Mesendoderm (in vitro differentiated cells): ENCODE measurements around the gene LMF2.

ENCODE experiments used
- DNase-seq: peaks from one replicate; pipeline ENCODE4 v3.0.0; 2013
- H2AK5ac ChIP-seq: 2 replicates; pipeline ENCODE4 v1.6.1; 2013; ENCODE audit warnings: low read length, inconsistent platforms
- H2BK120ac ChIP-seq: 2 replicates; pipeline ENCODE4 v1.6.1; 2013; ENCODE audit warnings: low read depth, mild to moderate bottlenecking, low read length, moderate library complexity, mixed read lengths
- H2BK15ac ChIP-seq: replicated peaks from 2 replicates; pipeline ENCODE4 v1.6.1; 2013; ENCODE audit warnings: low read depth, mild to moderate bottlenecking, moderate library complexity
- H2BK5ac ChIP-seq: 2 replicates; pipeline ENCODE4 v1.6.1; 2013; ENCODE audit warnings: low read length, inconsistent platforms
- H3K18ac ChIP-seq: 2 replicates; pipeline ENCODE4 v1.6.1; 2013; ENCODE audit warnings: mild to moderate bottlenecking, low read length, mixed read lengths
- H3K23ac ChIP-seq: one replicate; pipeline ENCODE4 v1.6.1; 2013; ENCODE audit warnings: low read length
- H3K27ac ChIP-seq: 2 replicates; pipeline ENCODE4 v1.5.1; 2013; ENCODE audit warnings: low read depth, mild to moderate bottlenecking, inconsistent platforms, low read length, moderate library complexity
- H3K27me3 ChIP-seq: 2 replicates; pipeline ENCODE4 v1.6.1; 2013; ENCODE audit warnings: low read length, control low read depth, mild to moderate bottlenecking, inconsistent platforms; ENCODE audit not compliant: insufficient read depth, poor library complexity
- H3K36me3 ChIP-seq: 2 replicates; pipeline ENCODE4 v1.6.1; 2013; ENCODE audit warnings: low read length, inconsistent platforms; ENCODE audit not compliant: control insufficient read depth, insufficient read depth
- H3K4ac ChIP-seq: one replicate; pipeline ENCODE4 v1.6.1; 2013; ENCODE audit warnings: low read depth, mild to moderate bottlenecking, low read length, moderate library complexity
- H3K4me1 ChIP-seq: 2 replicates; pipeline ENCODE4 v1.6.1; 2013; ENCODE audit warnings: low read depth, low read length, inconsistent platforms; ENCODE audit not compliant: control insufficient read depth
- H3K4me2 ChIP-seq: 2 replicates; pipeline ENCODE4 v1.6.1; 2013; ENCODE audit warnings: low read length
- H3K4me3 ChIP-seq: 2 replicates; pipeline ENCODE4 v1.5.1; 2013; ENCODE audit warnings: mild to moderate bottlenecking, low read length
- H3K56ac ChIP-seq: one replicate; pipeline ENCODE4 v1.6.1; 2013; ENCODE audit warnings: low read length
- H3K79me1 ChIP-seq: 2 replicates; pipeline ENCODE4 v1.6.1; 2013; ENCODE audit warnings: low read length, inconsistent platforms
- H3K79me2 ChIP-seq: 2 replicates; pipeline ENCODE4 v1.6.1; 2013; ENCODE audit warnings: mild to moderate bottlenecking, low read length; ENCODE audit not compliant: control insufficient read depth, insufficient read depth
- H3K9ac ChIP-seq: 2 replicates; pipeline ENCODE4 v1.6.1; 2013; ENCODE audit warnings: low read length, inconsistent platforms
- H4K5ac ChIP-seq: one replicate; pipeline ENCODE4 v1.6.1; 2013; ENCODE audit warnings: low read length
- H4K8ac ChIP-seq: one replicate; pipeline ENCODE4 v1.6.1; 2013; ENCODE audit warnings: low read depth, mild to moderate bottlenecking, control low read depth, low read length, moderate library complexity
- WGBS: extraction: QIAGEN DNeasy Blood & Tissue Kit; methylation state at CpG from one replicate; pipeline ENCODE4 v1.1.7; 2013; ENCODE audit warnings: low lambda C conversion rate, missing lambda C conversion rate; ENCODE audit not compliant: insufficient coverage; ENCODE audit errors: extremely low coverage; 5-methylcytosine and 5-hydroxymethylcytosine counted together

Gene LMF2

GRCh38 chr22:50470491-50470890 lies 37.0 kb downstream of the LMF2 start:
- Histone ChIP-seq H2BK5ac (no peak overlapping the region), H3K36me3 (peaks cover 6% of the 10 kb centered on the region), H4K5ac (no peak overlapping the region), H3K56ac (no peak overlapping the region), H3K4me1 (peaks cover 15% of the 10 kb centered on the region), H4K8ac (no peak overlapping the region), H3K79me2 (peaks cover 56% of the 10 kb centered on the region), H2AK5ac (no peak overlapping the region), H2BK120ac (no peak overlapping the region), H3K9ac (no peak overlapping the region), H3K4ac (no peak overlapping the region), H3K4me3 (no peak overlapping the region), H3K4me2 (no peak overlapping the region), H3K79me1 (peaks cover 32% of the 10 kb centered on the region), H2BK15ac (no peak overlapping the region), H3K23ac (no peak overlapping the region), H3K27me3 (no peaks in the 10 kb centered on the region), H3K27ac (no peak overlapping the region), H3K18ac (no peak overlapping the region)
- no peak for DNase-seq
- WGBS, result no CpG with 5 or more reads among the region's 6 CpGs

GRCh38 chr22:50469377-50470305 lies 37.9 kb downstream of the LMF2 start:
- no peak overlapping the region for H2BK120ac ChIP-seq
- peaks cover 6% of the 10 kb centered on the region for H3K36me3 ChIP-seq
- no peak overlapping the region for H3K27ac ChIP-seq
- H3K4me3 ChIP-seq, result no peak overlapping the region
- no peak overlapping the region for H2BK5ac ChIP-seq
- DNase-seq, result peak; percentile 80
- peaks cover 32% of the 10 kb centered on the region for H3K79me1 ChIP-seq
- H4K8ac ChIP-seq, result no peak overlapping the region
- H3K4ac ChIP-seq, result no peak overlapping the region
- peak overlapping the region; percentile 36 for H3K9ac ChIP-seq
- no peak overlapping the region for H3K18ac ChIP-seq
- no peak overlapping the region for H2BK15ac ChIP-seq
- no peak overlapping the region for H4K5ac ChIP-seq
- no CpG with 5 or more reads among the region's 25 CpGs for WGBS
- H3K23ac ChIP-seq, result no peak overlapping the region
- H3K4me1 ChIP-seq, result peaks cover 12% of the 10 kb centered on the region
- H3K4me2 ChIP-seq, result no peak overlapping the region
- H3K56ac ChIP-seq, result peak overlapping the region; percentile 50
- no peaks in the 10 kb centered on the region for H3K27me3 ChIP-seq
- peaks cover 56% of the 10 kb centered on the region for H3K79me2 ChIP-seq
- no peak overlapping the region for H2AK5ac ChIP-seq

DNA sequence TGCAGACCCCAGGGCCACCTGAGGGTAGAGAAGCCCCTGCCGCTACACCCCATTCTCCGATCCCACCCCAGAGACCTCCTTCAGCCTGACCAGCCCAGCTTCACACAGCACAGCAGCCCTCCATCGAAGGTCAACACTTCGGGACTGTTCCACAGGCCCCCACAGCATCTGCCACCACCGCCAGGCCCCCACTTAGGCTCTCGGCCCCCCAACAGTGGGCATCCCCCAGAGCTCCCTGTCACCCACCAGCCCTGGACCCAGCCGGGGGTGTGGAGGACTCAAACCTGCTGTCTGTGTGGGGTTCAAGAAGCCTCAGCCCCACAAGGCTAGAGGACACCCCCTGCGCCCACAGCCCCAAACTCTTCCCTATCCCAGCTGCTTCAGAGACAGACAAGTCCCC lies 38.9 kb downstream of the LMF2 start:
- Histone ChIP-seq H3K23ac (no peak overlapping the region), H3K4me2 (no peak overlapping the region), H3K4me3 (no peak overlapping the region), H3K27me3 (no peaks in the 10 kb centered on the region), H4K8ac (no peak overlapping the region), H3K79me1 (peaks cover 28% of the 10 kb centered on the region), H3K4ac (no peak overlapping the region), H3K56ac (no peak overlapping the region), H2BK5ac (no peak overlapping the region), H2BK120ac (no peak overlapping the region), H3K9ac (no peak overlapping the region), H3K18ac (no peak overlapping the region), H3K27ac (no peak overlapping the region), H3K36me3 (peaks cover 6% of the 10 kb centered on the region), H2BK15ac (no peak overlapping the region), H2AK5ac (no peak overlapping the region), H3K79me2 (peaks cover 49% of the 10 kb centered on the region), H4K5ac (no peak overlapping the region), H3K4me1 (peaks cover 12% of the 10 kb centered on the region)
- no peak for DNase-seq
- WGBS, result no CpG with 5 or more reads among the region's 8 CpGs

DNA sequence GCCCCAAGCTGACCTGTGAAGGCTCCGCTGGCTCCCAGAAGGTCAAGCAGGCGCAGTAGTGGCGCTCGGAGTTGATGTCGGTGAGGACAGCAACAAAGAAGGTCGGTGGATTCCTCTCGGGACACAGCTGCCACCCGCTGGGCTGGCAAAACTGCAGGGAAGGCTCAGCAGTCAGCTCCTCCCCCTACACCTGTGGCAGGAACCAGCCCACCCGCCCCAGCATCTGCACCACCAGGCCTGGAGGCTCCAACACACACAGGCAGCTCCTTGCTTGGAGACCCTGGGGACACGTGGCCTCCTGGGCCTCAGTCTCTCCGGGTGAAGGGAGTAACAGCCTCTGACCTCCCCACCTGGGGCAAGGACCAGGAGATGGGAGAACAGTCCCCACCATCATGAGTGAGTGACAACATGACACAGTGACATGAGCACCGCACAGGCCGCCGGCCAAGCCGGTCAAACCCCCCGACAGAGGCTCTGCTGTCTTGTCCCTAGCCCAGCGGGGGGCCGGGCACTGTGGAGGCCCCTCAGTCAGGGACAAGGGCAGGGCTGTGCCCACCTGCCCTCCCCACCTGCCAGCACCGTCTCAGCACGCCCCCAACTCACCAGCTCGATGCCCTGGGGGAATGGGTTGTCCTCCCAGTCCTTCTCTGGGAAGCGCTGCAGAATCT lies 39.6 kb downstream of the LMF2 start:
- Histone ChIP-seq H3K27ac (no peak overlapping the region), H4K5ac (no peak overlapping the region), H3K18ac (no peak overlapping the region), H2BK5ac (no peak overlapping the region), H3K4me3 (no peak overlapping the region), H3K79me2 (peaks cover 42% of the 10 kb centered on the region), H4K8ac (no peak overlapping the region), H2BK120ac (no peak overlapping the region), H3K23ac (no peak overlapping the region), H2BK15ac (no peak overlapping the region), H2AK5ac (no peak overlapping the region), H3K9ac (no peak overlapping the region), H3K4ac (no peak overlapping the region), H3K56ac (no peak overlapping the region), H3K4me1 (peaks cover 12% of the 10 kb centered on the region), H3K27me3 (no peaks in the 10 kb centered on the region), H3K36me3 (peaks cover 9% of the 10 kb centered on the region), H3K79me1 (peaks cover 23% of the 10 kb centered on the region), H3K4me2 (no peak overlapping the region)
- no peak for DNase-seq
- WGBS, result no CpG with 5 or more reads among the region's 22 CpGs

- Histone ChIP-seq H2BK5ac (no peak overlapping the region), H2BK15ac (no peak overlapping the region), H3K4me3 (no peak overlapping the region), H3K79me1 (peaks cover 19% of the 10 kb centered on the region), H3K4me1 (peaks cover 12% of the 10 kb centered on the region), H3K18ac (no peak overlapping the region), H3K56ac (no peak overlapping the region), H3K4ac (no peak overlapping the region), H3K36me3 (peaks cover 11% of the 10 kb centered on the region), H3K27me3 (no peaks in the 10 kb centered on the region), H2AK5ac (no peak overlapping the region), H3K27ac (no peak overlapping the region), H2BK120ac (no peak overlapping the region), H3K23ac (no peak overlapping the region), H3K9ac (no peak overlapping the region), H4K8ac (no peak overlapping the region), H3K4me2 (no peak overlapping the region), H3K79me2 (peaks cover 36% of the 10 kb centered on the region), H4K5ac (no peak overlapping the region)
- no peak for DNase-seq
- WGBS, result no CpG with 5 or more reads among the region's 24 CpGs
These were observed 40.2 kb downstream of the LMF2 start for GRCh38 chr22:50467341-50467740.
